ENCODE measurements around the gene COX6B2. TPM values are rescaled to one million over a fixed set of nuclear protein-coding genes. Genes with fewer than 3 reads are reported as not detected.

COX6B2 gene
- total and polyA plus RNA-seq, 2 of the 13 experiments (the other 11 are each of a cell fraction or from before 2014, with no cell fraction given) = 0.21 TPM; not detected in 1

- peaks cover 30% of the 10 kb centered on the region for H3K79me2 ChIP-seq (ENCODE audit: insufficient read depth, low read length)
- no peaks in the 10 kb centered on the region for H3K9me3 ChIP-seq (ENCODE audit: low read length)
- CTCF ChIA-PET (ENCODE audit: low intra/inter-chr PET ratio, low total read pairs) = interaction anchor here (0.7 kb wide), 1 partner anchor 40 kb away, joined by 3 read pairs; no protein-coding TSS in a partner anchor
- H3K4me3 ChIP-seq (replicated peaks in 1 of 3; ENCODE audit: insufficient read depth in 1 of 3, low read depth in 2 of 3, low read length in 3 of 3) = peak overlapping the region; percentile 86 to 100 (median 89)
- peak overlapping the region; percentile 67 for H3K27ac ChIP-seq (ENCODE audit: extremely low read length, insufficient read depth, low read length)
- in situ Hi-C loops (cut with HindIII; ENCODE audit: extremely low pct_ligation_motif_present, low pct_unique_long_range_greater_than_20kb) = no loop called here
- no peak for ATAC-seq
- peak overlapping the region; percentile 96 for H3K9ac ChIP-seq (ENCODE audit: insufficient read depth, low read depth, low read length)
- peaks cover 16 to 35% of the 10 kb centered on the region in 2 experiments for H3K36me3 ChIP-seq (replicated peaks in 1 of 2; ENCODE audit: control insufficient read depth in 1 of 2, insufficient read depth in 2 of 2, low read length in 2 of 2)
- intact Hi-C loops (cut with micrococcal nuclease; ENCODE audit: unreplicated experiment) = loop anchor here (5.0 kb wide), 1 partner anchor 54 kb away; no protein-coding TSS in a partner anchor
- H4K20me1 ChIP-seq (ENCODE audit: insufficient read depth, low read length) = peaks cover 46% of the 10 kb centered on the region
- H3K4me1 ChIP-seq (ENCODE audit: insufficient read depth, low read length) = peaks cover 40% of the 10 kb centered on the region
- DNase-seq (ENCODE audit: low spot score) = no peak
- POLR2A ChIA-PET = interaction anchor here (0.5 to 9.7 kb wide), 4 partner anchors 20 to 106 kb away, joined by 3 to 62 read pairs (median 6); partner anchors contain the start of genes GARIN5B, HSPBP1, KMT5C and UBE2S
- BruUV-seq (replicated peaks) = no TSS peak
- H3K4me2 ChIP-seq (ENCODE audit: low read depth, low read length) = peak overlapping the region; percentile 96
- H3K27me3 ChIP-seq (ENCODE audit: control insufficient read depth in 1 of 2, insufficient read depth in 2 of 2, low read length in 2 of 2) = no peaks in the 10 kb centered on the region; a peak in 1 of 5 replicates
- WGBS (ENCODE audit: low lambda C conversion rate) = 3% methylated on average over 31 of the region's 33 CpGs
- no peak for FAIRE-seq
- H2AFZ ChIP-seq (ENCODE audit: low read length) = no peak overlapping the region
- no peak for TF ChIP-seq ZNF572 (CRISPR knock-in tag; IDR thresholded peaks at IDR 0.05)
- 0 out of 2 replicates have a peak, but pooled peaks have one; percentile 73 for TF ChIP-seq ZNF678 (CRISPR knock-in tag; IDR thresholded peaks at IDR 0.05)
- TF ChIP-seq ZNF367 (CRISPR knock-in tag; IDR thresholded peaks at IDR 0.05; ENCODE audit: borderline replicate concordance) = no peak
- TF ChIP-seq PITX1 (CRISPR knock-in tag; IDR thresholded peaks at IDR 0.05) = 0 out of 2 replicates have a peak, but pooled peaks have one; percentile 17
- TF ChIP-seq ZNF510 (CRISPR knock-in tag; IDR thresholded peaks at IDR 0.05; ENCODE audit: low read depth) = no peak
- 0 out of 2 replicates have a peak, but pooled peaks have one; percentile 25 for TF ChIP-seq ZNF34 (CRISPR knock-in tag; IDR thresholded peaks at IDR 0.05; ENCODE audit: borderline replicate concordance)
- no peak for TF ChIP-seq ZNF382 (CRISPR knock-in tag; IDR thresholded peaks at IDR 0.05; ENCODE audit: borderline replicate concordance)
- no peak for TF ChIP-seq SP4 (CRISPR knock-in tag; IDR thresholded peaks at IDR 0.05)
- 0 out of 2 replicates have a peak, but pooled peaks have one; percentile 35 for TF ChIP-seq ZNF484 (CRISPR knock-in tag; IDR thresholded peaks at IDR 0.05; ENCODE audit: borderline replicate concordance, low read depth)
- no peak for TF ChIP-seq ZNF713 (CRISPR knock-in tag; IDR thresholded peaks at IDR 0.05)
- TF ChIP-seq ZNF496 (CRISPR knock-in tag; IDR thresholded peaks at IDR 0.05; ENCODE audit: insufficient replicate concordance) = no peak
- TF ChIP-seq ZFP82 (CRISPR knock-in tag; IDR thresholded peaks at IDR 0.05; ENCODE audit: borderline replicate concordance) = 0 out of 2 replicates have a peak, but pooled peaks have one; percentile 24
- 0 out of 2 replicates have a peak, but pooled peaks have one; percentile 10 for TF ChIP-seq HOXA5 (CRISPR knock-in tag; IDR thresholded peaks at IDR 0.05)
- 0 out of 2 replicates have a peak, but pooled peaks have one; percentile 14 for TF ChIP-seq HOXD1 (CRISPR knock-in tag; IDR thresholded peaks at IDR 0.05)
- no peak for TF ChIP-seq PCBP2 (optimal IDR thresholded peaks at IDR 0.05; ENCODE audit: low read depth, low read length, poor library complexity, severe bottlenecking)
- TF ChIP-seq JARID2 (CRISPR knock-in tag; IDR thresholded peaks at IDR 0.05; ENCODE audit: insufficient replicate concordance) = no peak
- TF ChIP-seq KLF6 (CRISPR knock-in tag; IDR thresholded peaks at IDR 0.05) = no peak
- TF ChIP-seq SKIL (CRISPR knock-in tag; IDR thresholded peaks at IDR 0.05; ENCODE audit: borderline replicate concordance) = 0 out of 2 replicates have a peak, but pooled peaks have one; percentile 3
- peak; percentile 30 for TF ChIP-seq ZNF18 (CRISPR knock-in tag; IDR thresholded peaks at IDR 0.05; ENCODE audit: insufficient replicate concordance)
These were observed 32.0 kb upstream of the COX6B2 start for GRCh38 chr19:55386493-55386971.

All from HepG2 (cell line).